Neural cell (in vitro differentiated cells): Measurements from ENCODE around the gene DENND4A. TPM values are rescaled to one million over a fixed set of nuclear protein-coding genes. Genes with fewer than 3 reads are reported as not detected.

Experiments
- H2AFZ ChIP-seq: fragments of 200-600, 300-800 bp; sonication (generic), shearing (Covaris generic); 2 replicates; pipeline ENCODE4 v1.6.0; 2014; ENCODE audit warnings: low read depth, mild to moderate bottlenecking, antibody characterized with exemption, low read length, moderate library complexity
- H3F3A ChIP-seq: fragments of 200-600 bp; shearing (Covaris generic); 2 replicates; pipeline ENCODE4 v1.6.1; 2016; ENCODE audit warnings: mild to moderate bottlenecking, moderate library complexity, mixed read lengths, antibody characterized with exemption, low read length; ENCODE audit not compliant: insufficient read depth, poor library complexity, severe bottlenecking
- H3K27ac ChIP-seq: fragments of 200-600, 300-800 bp; sonication (generic), shearing (Covaris generic); 2 replicates; pipeline ENCODE4 v1.5.1; 2014; ENCODE audit warnings: mild to moderate bottlenecking, low read length, moderate library complexity
- H3K27me3 ChIP-seq: fragments of 300-800, 200-600 bp; sonication (generic), shearing (Covaris generic); 2 replicates; pipeline ENCODE4 v1.6.0; 2014; ENCODE audit warnings: mild to moderate bottlenecking, low read depth, low read length, moderate library complexity; ENCODE audit not compliant: insufficient read depth
- H3K36me3 ChIP-seq: fragments of 300-800, 200-600 bp; sonication (generic), shearing (Covaris generic); 2 replicates; pipeline ENCODE4 v1.5.1; 2014; ENCODE audit warnings: mild to moderate bottlenecking, antibody characterized with exemption, low read length, moderate library complexity; ENCODE audit not compliant: insufficient read depth
- H3K4me2 ChIP-seq: fragments of 300-800, 200-600 bp; sonication (generic), shearing (Covaris generic); 2 replicates; pipeline ENCODE4 v1.6.0; 2014; ENCODE audit warnings: mild to moderate bottlenecking, low read length
- H3K4me3 ChIP-seq: fragments of 300-800, 200-600 bp; sonication (generic), shearing (Covaris generic); 2 replicates; pipeline ENCODE4 v1.5.1; 2014; ENCODE audit warnings: mild to moderate bottlenecking, low read length, moderate library complexity
- H3K79me2 ChIP-seq: fragments of 200-600 bp; shearing (Covaris generic); replicated peaks from 2 replicates; pipeline ENCODE4 v1.6.0; 2014; ENCODE audit warnings: mild to moderate bottlenecking, low read length, moderate library complexity; ENCODE audit not compliant: insufficient read depth
- H3K9ac ChIP-seq: fragments of 300-800, 200-600 bp; sonication (generic), shearing (Covaris generic); 2 replicates; pipeline ENCODE4 v1.6.1; 2016; ENCODE audit warnings: mild to moderate bottlenecking, low read length, mixed read lengths
- H3K9me2 ChIP-seq: fragments of 200-600 bp; shearing (Covaris generic); 2 replicates; pipeline ENCODE4 v1.6.1; 2016; ENCODE audit warnings: mild to moderate bottlenecking, low read length, mixed read lengths; ENCODE audit not compliant: insufficient read depth
- H3K9me3 ChIP-seq: fragments of 200-600, 300-800 bp; sonication (generic), shearing (Covaris generic); 2 replicates; pipeline ENCODE4 v1.6.1; 2016; ENCODE audit warnings: mild to moderate bottlenecking, mixed run types, low read length, moderate library complexity, mixed read lengths
- H4K20me1 ChIP-seq: fragments of 200-600 bp; shearing (Covaris generic); 2 replicates; pipeline ENCODE4 v1.6.1; 2016; ENCODE audit warnings: mild to moderate bottlenecking, mixed run types; ENCODE audit not compliant: insufficient read depth
- CTCF ChIP-seq: fragments of 450-650 bp; IDR thresholded peaks from 2 replicates; pipeline ENCODE4 v1.5.1; 2014; ENCODE audit warnings: antibody characterized with exemption, mild to moderate bottlenecking, moderate library complexity; ENCODE audit not compliant: poor library complexity, severe bottlenecking
- EP300 ChIP-seq: fragments of 450-650 bp; conservative IDR thresholded peaks from 2 replicates; pipeline ENCODE4 v1.6.1; 2014; ENCODE audit warnings: antibody characterized with exemption, mild to moderate bottlenecking, moderate library complexity; ENCODE audit not compliant: poor library complexity, severe bottlenecking
- EZH2 ChIP-seq: fragments of 200-600, 300-800 bp; shearing (Covaris generic), sonication (generic); IDR thresholded peaks from 2 replicates; pipeline ENCODE4 v1.6.1; 2014; ENCODE audit warnings: antibody characterized with exemption, low read length, borderline replicate concordance, mild to moderate bottlenecking; ENCODE audit not compliant: insufficient read depth, poor library complexity, severe bottlenecking
- MXI1 ChIP-seq: fragments of 450-650 bp; conservative IDR thresholded peaks from 2 replicates; pipeline ENCODE4 v1.6.1; 2014; ENCODE audit warnings: antibody characterized with exemption, mild to moderate bottlenecking; ENCODE audit not compliant: poor library complexity, severe bottlenecking
- POLR2AphosphoS5 ChIP-seq: IDR thresholded peaks from 2 replicates; pipeline ENCODE4 v1.6.1; 2012
- RAD21 ChIP-seq: fragments of 450-650 bp; conservative IDR thresholded peaks from 2 replicates; pipeline ENCODE4 v1.6.1; 2014; ENCODE audit warnings: antibody characterized with exemption, mild to moderate bottlenecking, moderate library complexity
- REST ChIP-seq: IDR thresholded peaks from 2 replicates; pipeline ENCODE4 v1.6.1; 2012; ENCODE audit warnings: borderline replicate concordance
- SMC3 ChIP-seq: fragments of 450-650 bp; conservative IDR thresholded peaks from 2 replicates; pipeline ENCODE4 v1.6.1; 2014; ENCODE audit warnings: antibody characterized with exemption, mild to moderate bottlenecking, moderate library complexity; ENCODE audit not compliant: poor library complexity
- TAF1 ChIP-seq: IDR thresholded peaks from 2 replicates; pipeline ENCODE4 v1.6.1; 2012; ENCODE audit warnings: low read depth
- polyA plus RNA-seq: library from polyadenylated mRNA; depleted of rRNA; stranded (reverse); fragments of >200 nt; gene quantifications from 2 replicates; pipeline ENCODE4 v1.2.3, GENCODE V29; 2014

The DENND4A gene
- polyA plus RNA-seq, 1 donor from 2014 or later = 7.5 TPM

GRCh38 chr15:65767264-65767595 lies 24.9 kb downstream of the DENND4A start:
- no peaks in the 10 kb centered on the region for H3K9me2 ChIP-seq
- H3K36me3 ChIP-seq = no peaks in the 10 kb centered on the region
- no peak overlapping the region for H3K4me3 ChIP-seq
- H2AFZ ChIP-seq = no peak overlapping the region
- H3K9me3 ChIP-seq = no peaks in the 10 kb centered on the region
- no peaks in the 10 kb centered on the region for H4K20me1 ChIP-seq
- no peak overlapping the region for H3K27ac ChIP-seq
- TF ChIP-seq EZH2 = no peak
- no peak for TF ChIP-seq TAF1
- no peak for TF ChIP-seq EP300
- no peak for TF ChIP-seq REST
- no peak for TF ChIP-seq POLR2AphosphoS5
- no peak for TF ChIP-seq SMC3
- TF ChIP-seq MXI1 = no peak
- TF ChIP-seq CTCF = no peak
- TF ChIP-seq RAD21 = no peak
- no peaks in the 10 kb centered on the region for H3K27me3 ChIP-seq
- H3K9ac ChIP-seq = no peak overlapping the region
- H3F3A ChIP-seq = no peaks in the 10 kb centered on the region
- no peaks in the 10 kb centered on the region for H3K79me2 ChIP-seq
- H3K4me2 ChIP-seq = no peak overlapping the region

GRCh38 chr15:65766422-65767263 lies 25.4 kb downstream of the DENND4A start:
- Histone ChIP-seq H3K27ac (no peak overlapping the region), H4K20me1 (no peaks in the 10 kb centered on the region), H3K4me3 (no peak overlapping the region), H3K36me3 (no peaks in the 10 kb centered on the region), H3K27me3 (no peaks in the 10 kb centered on the region), H3K9ac (no peak overlapping the region), H2AFZ (no peak overlapping the region), H3K79me2 (no peaks in the 10 kb centered on the region), H3F3A (no peaks in the 10 kb centered on the region), H3K4me2 (no peak overlapping the region), H3K9me3 (no peaks in the 10 kb centered on the region), H3K9me2 (no peaks in the 10 kb centered on the region)
- TF ChIP-seq CTCF (no peak), TAF1 (no peak), EZH2 (no peak), SMC3 (no peak), RAD21 (no peak), EP300 (no peak), POLR2AphosphoS5 (no peak), MXI1 (no peak), REST (no peak)
